Measurements from ENCODE around the gene DNAH9. TPM values are rescaled to one million over a fixed set of nuclear protein-coding genes. Genes with fewer than 3 reads are reported as not detected.

Gene DNAH9
- polyA plus RNA-seq, 1 donor from 2014 or later = 2.0 TPM

DNA sequence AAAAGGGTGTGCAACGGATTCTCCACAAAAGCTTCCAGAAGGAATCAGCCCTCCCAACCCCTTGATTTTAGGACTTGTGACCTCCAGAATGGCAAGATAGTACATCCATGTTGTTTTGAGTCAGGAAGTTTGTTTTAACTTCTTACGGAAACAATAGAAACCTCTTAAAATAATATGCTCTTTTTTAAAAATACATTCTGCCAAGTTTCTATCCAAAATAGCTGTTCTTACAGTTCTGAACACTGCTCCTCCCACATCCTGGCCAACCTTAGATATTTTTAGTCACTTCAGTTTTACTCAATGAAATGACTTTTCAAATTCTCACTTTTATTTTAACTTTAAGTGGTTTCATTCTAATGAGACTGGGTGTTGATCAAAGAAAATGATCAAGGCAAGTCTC, 242.6 kb downstream of the DNAH9 start:
- H2AFZ ChIP-seq (ENCODE audit: low read depth, low read length) = no peak overlapping the region
- no peak overlapping the region for H3K9ac ChIP-seq (ENCODE audit: low read length)
- H3K27me3 ChIP-seq (ENCODE audit: insufficient read depth, low read depth, low read length) = no peaks in the 10 kb centered on the region
- no peaks in the 10 kb centered on the region for H3K9me3 ChIP-seq (ENCODE audit: low read length)
- H3K4me3 ChIP-seq (ENCODE audit: low read length) = no peak overlapping the region
- no peaks in the 10 kb centered on the region for H3K79me2 ChIP-seq (replicated peaks; ENCODE audit: insufficient read depth, low read length)
- TF ChIP-seq EZH2 (IDR thresholded peaks at IDR 0.05; ENCODE audit: borderline replicate concordance, insufficient read depth, low read length, poor library complexity, severe bottlenecking) (no peak), MXI1 (conservative IDR thresholded peaks at IDR 0.05; ENCODE audit: poor library complexity, severe bottlenecking) (no peak), POLR2AphosphoS5 (IDR thresholded peaks at IDR 0.05) (no peak), RAD21 (conservative IDR thresholded peaks at IDR 0.05) (no peak)
- TF ChIP-seq, protein P1, sequence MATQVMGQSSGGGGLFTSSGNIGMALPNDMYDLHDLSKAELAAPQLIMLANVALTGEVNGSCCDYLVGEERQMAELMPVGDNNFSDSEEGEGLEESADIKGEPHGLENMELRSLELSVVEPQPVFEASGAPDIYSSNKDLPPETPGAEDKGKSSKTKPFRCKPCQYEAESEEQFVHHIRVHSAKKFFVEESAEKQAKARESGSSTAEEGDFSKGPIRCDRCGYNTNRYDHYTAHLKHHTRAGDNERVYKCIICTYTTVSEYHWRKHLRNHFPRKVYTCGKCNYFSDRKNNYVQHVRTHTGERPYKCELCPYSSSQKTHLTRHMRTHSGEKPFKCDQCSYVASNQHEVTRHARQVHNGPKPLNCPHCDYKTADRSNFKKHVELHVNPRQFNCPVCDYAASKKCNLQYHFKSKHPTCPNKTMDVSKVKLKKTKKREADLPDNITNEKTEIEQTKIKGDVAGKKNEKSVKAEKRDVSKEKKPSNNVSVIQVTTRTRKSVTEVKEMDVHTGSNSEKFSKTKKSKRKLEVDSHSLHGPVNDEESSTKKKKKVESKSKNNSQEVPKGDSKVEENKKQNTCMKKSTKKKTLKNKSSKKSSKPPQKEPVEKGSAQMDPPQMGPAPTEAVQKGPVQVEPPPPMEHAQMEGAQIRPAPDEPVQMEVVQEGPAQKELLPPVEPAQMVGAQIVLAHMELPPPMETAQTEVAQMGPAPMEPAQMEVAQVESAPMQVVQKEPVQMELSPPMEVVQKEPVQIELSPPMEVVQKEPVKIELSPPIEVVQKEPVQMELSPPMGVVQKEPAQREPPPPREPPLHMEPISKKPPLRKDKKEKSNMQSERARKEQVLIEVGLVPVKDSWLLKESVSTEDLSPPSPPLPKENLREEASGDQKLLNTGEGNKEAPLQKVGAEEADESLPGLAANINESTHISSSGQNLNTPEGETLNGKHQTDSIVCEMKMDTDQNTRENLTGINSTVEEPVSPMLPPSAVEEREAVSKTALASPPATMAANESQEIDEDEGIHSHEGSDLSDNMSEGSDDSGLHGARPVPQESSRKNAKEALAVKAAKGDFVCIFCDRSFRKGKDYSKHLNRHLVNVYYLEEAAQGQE (IDR thresholded peaks at IDR 0.05; ENCODE audit: borderline replicate concordance) = no peak
- H3K27ac ChIP-seq (ENCODE audit: low read length) = no peak overlapping the region
- no peaks in the 10 kb centered on the region for H4K20me1 ChIP-seq (ENCODE audit: insufficient read depth)
- no peaks in the 10 kb centered on the region for H3F3A ChIP-seq (ENCODE audit: insufficient read depth, low read length, poor library complexity, severe bottlenecking)
- H3K4me2 ChIP-seq (ENCODE audit: low read length) = no peak overlapping the region
- no peaks in the 10 kb centered on the region for H3K9me2 ChIP-seq (ENCODE audit: insufficient read depth, low read length)
- H3K36me3 ChIP-seq (ENCODE audit: insufficient read depth, low read length) = no peaks in the 10 kb centered on the region

DNA sequence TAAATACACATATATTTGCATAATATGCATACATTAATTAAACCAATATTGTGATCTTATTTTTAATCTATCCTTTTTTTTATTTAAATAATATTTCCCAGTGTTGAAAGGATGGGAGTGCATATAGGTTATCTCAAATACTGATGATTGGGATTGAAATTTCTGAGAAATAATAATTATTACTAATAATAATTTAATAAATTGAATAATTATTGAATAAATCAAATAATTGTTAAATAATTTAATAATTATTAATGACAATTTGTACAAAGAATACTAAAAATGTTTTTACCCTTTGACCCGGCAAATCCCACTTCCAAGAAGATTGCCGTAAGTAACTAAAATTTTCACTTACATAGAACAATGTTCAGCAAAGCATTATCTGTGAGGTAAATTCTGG, 250.1 kb downstream of the DNAH9 start:
- Histone ChIP-seq H2AFZ (ENCODE audit: low read depth, low read length) (no peak overlapping the region), H3K4me2 (ENCODE audit: low read length) (no peak overlapping the region), H3F3A (ENCODE audit: insufficient read depth, low read length, poor library complexity, severe bottlenecking) (no peaks in the 10 kb centered on the region), H3K27ac (ENCODE audit: low read length) (no peak overlapping the region), H3K9me2 (ENCODE audit: insufficient read depth, low read length) (no peaks in the 10 kb centered on the region), H3K9me3 (ENCODE audit: low read length) (no peaks in the 10 kb centered on the region), H3K27me3 (ENCODE audit: insufficient read depth, low read depth, low read length) (no peaks in the 10 kb centered on the region), H3K4me3 (ENCODE audit: low read length) (no peak overlapping the region), H3K79me2 (replicated peaks; ENCODE audit: insufficient read depth, low read length) (no peaks in the 10 kb centered on the region), H3K9ac (ENCODE audit: low read length) (no peak overlapping the region), H3K36me3 (ENCODE audit: insufficient read depth, low read length) (no peaks in the 10 kb centered on the region), H4K20me1 (ENCODE audit: insufficient read depth) (no peaks in the 10 kb centered on the region)
- no peak for TF ChIP-seq MXI1 (conservative IDR thresholded peaks at IDR 0.05; ENCODE audit: poor library complexity, severe bottlenecking)
- TF ChIP-seq RAD21 (conservative IDR thresholded peaks at IDR 0.05) = no peak
- TF ChIP-seq TAF1 (IDR thresholded peaks at IDR 0.05; ENCODE audit: low read depth) = no peak
- TF ChIP-seq, protein P2, sequence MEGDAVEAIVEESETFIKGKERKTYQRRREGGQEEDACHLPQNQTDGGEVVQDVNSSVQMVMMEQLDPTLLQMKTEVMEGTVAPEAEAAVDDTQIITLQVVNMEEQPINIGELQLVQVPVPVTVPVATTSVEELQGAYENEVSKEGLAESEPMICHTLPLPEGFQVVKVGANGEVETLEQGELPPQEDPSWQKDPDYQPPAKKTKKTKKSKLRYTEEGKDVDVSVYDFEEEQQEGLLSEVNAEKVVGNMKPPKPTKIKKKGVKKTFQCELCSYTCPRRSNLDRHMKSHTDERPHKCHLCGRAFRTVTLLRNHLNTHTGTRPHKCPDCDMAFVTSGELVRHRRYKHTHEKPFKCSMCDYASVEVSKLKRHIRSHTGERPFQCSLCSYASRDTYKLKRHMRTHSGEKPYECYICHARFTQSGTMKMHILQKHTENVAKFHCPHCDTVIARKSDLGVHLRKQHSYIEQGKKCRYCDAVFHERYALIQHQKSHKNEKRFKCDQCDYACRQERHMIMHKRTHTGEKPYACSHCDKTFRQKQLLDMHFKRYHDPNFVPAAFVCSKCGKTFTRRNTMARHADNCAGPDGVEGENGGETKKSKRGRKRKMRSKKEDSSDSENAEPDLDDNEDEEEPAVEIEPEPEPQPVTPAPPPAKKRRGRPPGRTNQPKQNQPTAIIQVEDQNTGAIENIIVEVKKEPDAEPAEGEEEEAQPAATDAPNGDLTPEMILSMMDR (IDR thresholded peaks at IDR 0.05; ENCODE audit: poor library complexity, severe bottlenecking) = no peak
- TF ChIP-seq POLR2AphosphoS5 (IDR thresholded peaks at IDR 0.05) = no peak
- TF ChIP-seq EZH2 (IDR thresholded peaks at IDR 0.05; ENCODE audit: borderline replicate concordance, insufficient read depth, low read length, poor library complexity, severe bottlenecking) = no peak

DNA sequence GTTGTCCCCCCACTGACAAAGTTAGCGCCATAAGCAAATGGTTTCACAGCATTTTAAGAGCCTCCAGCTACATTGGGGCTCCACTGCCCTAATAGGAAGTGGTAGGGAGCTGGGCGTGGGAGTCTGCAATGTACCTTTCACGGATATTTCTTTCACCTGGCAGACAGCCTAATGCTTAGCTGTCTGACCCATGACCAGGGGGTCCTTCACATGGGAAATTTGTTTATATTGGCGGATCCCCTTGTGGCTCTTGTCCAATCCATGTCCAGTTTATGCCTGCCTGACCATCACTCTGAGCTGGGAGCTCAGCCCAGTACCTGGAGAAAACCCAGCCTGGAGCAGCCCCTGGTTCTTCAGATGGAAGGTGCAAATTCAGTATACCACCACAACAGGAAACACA, 254.0 kb downstream of the DNAH9 start:
- Histone ChIP-seq H2AFZ (ENCODE audit: low read depth, low read length) (no peak overlapping the region), H3K9ac (ENCODE audit: low read length) (no peak overlapping the region), H3K9me2 (ENCODE audit: insufficient read depth, low read length) (no peaks in the 10 kb centered on the region), H3K4me2 (ENCODE audit: low read length) (no peak overlapping the region), H3K27ac (ENCODE audit: low read length) (no peak overlapping the region), H4K20me1 (ENCODE audit: insufficient read depth) (no peaks in the 10 kb centered on the region), H3K79me2 (replicated peaks; ENCODE audit: insufficient read depth, low read length) (no peaks in the 10 kb centered on the region), H3K27me3 (ENCODE audit: insufficient read depth, low read depth, low read length) (no peaks in the 10 kb centered on the region), H3K9me3 (ENCODE audit: low read length) (no peaks in the 10 kb centered on the region), H3K4me3 (ENCODE audit: low read length) (no peak overlapping the region), H3K36me3 (ENCODE audit: insufficient read depth, low read length) (no peaks in the 10 kb centered on the region), H3F3A (ENCODE audit: insufficient read depth, low read length, poor library complexity, severe bottlenecking) (no peaks in the 10 kb centered on the region)
- no peak for TF ChIP-seq EZH2 (IDR thresholded peaks at IDR 0.05; ENCODE audit: borderline replicate concordance, insufficient read depth, low read length, poor library complexity, severe bottlenecking)
- no peak for TF ChIP-seq EP300 (conservative IDR thresholded peaks at IDR 0.05; ENCODE audit: poor library complexity, severe bottlenecking)
- TF ChIP-seq, protein P1 (IDR thresholded peaks at IDR 0.05; ENCODE audit: borderline replicate concordance) = no peak
- TF ChIP-seq MXI1 (conservative IDR thresholded peaks at IDR 0.05; ENCODE audit: poor library complexity, severe bottlenecking) = no peak
- TF ChIP-seq, protein P2 (IDR thresholded peaks at IDR 0.05; ENCODE audit: poor library complexity, severe bottlenecking) = no peak
- TF ChIP-seq POLR2AphosphoS5 (IDR thresholded peaks at IDR 0.05) = no peak
- no peak for TF ChIP-seq SMC3 (conservative IDR thresholded peaks at IDR 0.05; ENCODE audit: poor library complexity)
- TF ChIP-seq RAD21 (conservative IDR thresholded peaks at IDR 0.05) = no peak
- no peak for TF ChIP-seq TAF1 (IDR thresholded peaks at IDR 0.05; ENCODE audit: low read depth)

All from neural cell (in vitro differentiated cells).